Muscle layer of duodenum (tissue), 2 donors: ENCODE data around the gene ZDHHC11.

Experiments used
- H3K27ac ChIP-seq: one replicate; pipeline ENCODE4 v1.7.0; 2013; ENCODE audit warnings: mild to moderate bottlenecking, low read length
- H3K27me3 ChIP-seq: one replicate; pipeline ENCODE4 v1.7.0; 2013; ENCODE audit warnings: low read depth, mild to moderate bottlenecking, control low read depth, low read length
- H3K36me3 ChIP-seq, 2 donors: one replicate each; pipeline ENCODE4 v1.7.0; 2013; ENCODE audit warnings: low read length in 2 of 2, control low read depth in 1 of 2, mild to moderate bottlenecking in 1 of 2; ENCODE audit not compliant: insufficient read depth in 2 of 2, control insufficient read depth in 1 of 2
- H3K4me1 ChIP-seq, 2 donors: one replicate each; pipeline ENCODE4 v1.7.0; 2013; ENCODE audit warnings: low read length in 2 of 2, mild to moderate bottlenecking in 2 of 2, control low read depth in 1 of 2, moderate library complexity in 1 of 2; ENCODE audit not compliant: insufficient read depth in 2 of 2, control insufficient read depth in 1 of 2
- H3K4me3 ChIP-seq, 2 donors: one replicate each; pipeline ENCODE4 v1.7.0; 2013; ENCODE audit warnings: low read length in 2 of 2, low read depth in 1 of 2, mild to moderate bottlenecking in 1 of 2
- H3K9me3 ChIP-seq, 2 donors: one replicate each; pipeline ENCODE4 v1.7.0; 2013; ENCODE audit warnings: low read length in 2 of 2, control low read depth in 1 of 2, mild to moderate bottlenecking in 1 of 2; ENCODE audit not compliant: control insufficient read depth in 1 of 2
- donor health status: healthy.

ZDHHC11 gene

DNA sequence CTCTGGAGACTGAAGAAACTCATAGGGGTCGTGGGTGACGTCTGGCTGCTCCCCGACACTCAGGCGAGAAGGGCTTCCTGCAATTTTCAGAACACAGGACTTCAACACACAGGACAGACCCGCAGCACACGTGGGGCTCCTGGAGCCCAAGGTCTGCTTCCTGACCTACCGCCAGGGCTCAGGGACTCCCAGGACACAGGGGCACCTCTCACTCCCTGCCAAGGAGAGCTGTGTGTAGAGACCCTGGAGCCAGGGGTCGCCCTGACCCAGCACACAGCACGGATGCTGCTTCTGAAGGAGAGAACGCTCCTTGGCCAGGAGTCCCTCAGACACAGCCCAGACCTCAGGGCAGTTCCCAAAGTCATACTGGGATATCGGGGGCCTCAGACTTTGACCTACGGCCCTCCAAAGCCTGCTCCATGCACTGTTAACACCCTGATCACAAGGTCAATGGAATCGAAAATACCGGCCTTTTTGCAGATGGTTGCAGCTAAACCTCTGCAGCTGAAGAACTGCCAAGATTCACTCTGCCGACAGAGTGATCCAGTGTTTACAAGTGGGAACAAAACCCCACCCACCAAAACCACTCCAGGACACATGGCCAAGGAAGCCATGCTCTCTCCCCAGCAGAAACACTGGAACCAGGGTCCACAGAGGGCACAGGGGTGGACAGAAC, 13.8 kb upstream of the ZDHHC11 start:
- Histone ChIP-seq H3K36me3 (peaks cover 55 to 79% of the 10 kb centered on the region in 2 donors), H3K4me1 (peaks cover 0 to 6% of the 10 kb centered on the region in 2 donors), H3K4me3 (no peak overlapping the region), H3K27me3 (no peaks in the 10 kb centered on the region), H3K27ac (no peak overlapping the region), H3K9me3 (no peaks in the 10 kb centered on the region)

DNA sequence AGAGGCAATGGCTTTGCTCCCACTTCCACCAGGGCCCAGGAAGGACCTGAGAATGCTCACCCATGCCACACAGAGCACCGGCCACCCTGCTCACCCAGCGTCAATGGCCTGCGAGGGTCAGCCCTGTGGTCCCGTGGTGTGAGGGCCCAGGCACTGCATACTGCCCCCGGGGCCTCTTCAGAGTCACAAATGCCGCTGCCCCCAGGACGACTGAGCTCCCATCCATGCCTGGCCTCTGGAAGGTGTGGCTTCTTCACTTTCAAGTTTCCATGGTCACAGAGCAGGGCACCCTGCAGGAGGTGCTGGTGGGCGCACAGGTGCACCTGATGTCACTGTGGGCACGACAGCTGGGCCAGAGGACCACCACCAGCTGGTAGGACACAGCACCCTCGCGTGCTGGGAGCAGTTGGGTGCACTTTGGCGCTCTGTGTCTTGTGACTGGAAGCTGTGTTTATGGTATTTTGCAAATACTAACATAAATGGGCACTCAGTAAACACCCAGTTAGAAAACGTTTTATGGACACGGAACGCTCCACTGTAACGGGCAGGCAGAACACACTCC, 12.5 kb upstream of the ZDHHC11 start:
- no peak overlapping the region for H3K4me3 ChIP-seq
- no peaks in the 10 kb centered on the region for H3K27me3 ChIP-seq
- H3K9me3 ChIP-seq, result no peaks in the 10 kb centered on the region
- peaks cover 42 to 66% of the 10 kb centered on the region in 2 donors for H3K36me3 ChIP-seq
- H3K4me1 ChIP-seq, result peaks cover 0 to 6% of the 10 kb centered on the region in 2 donors
- H3K27ac ChIP-seq, result no peak overlapping the region

DNA sequence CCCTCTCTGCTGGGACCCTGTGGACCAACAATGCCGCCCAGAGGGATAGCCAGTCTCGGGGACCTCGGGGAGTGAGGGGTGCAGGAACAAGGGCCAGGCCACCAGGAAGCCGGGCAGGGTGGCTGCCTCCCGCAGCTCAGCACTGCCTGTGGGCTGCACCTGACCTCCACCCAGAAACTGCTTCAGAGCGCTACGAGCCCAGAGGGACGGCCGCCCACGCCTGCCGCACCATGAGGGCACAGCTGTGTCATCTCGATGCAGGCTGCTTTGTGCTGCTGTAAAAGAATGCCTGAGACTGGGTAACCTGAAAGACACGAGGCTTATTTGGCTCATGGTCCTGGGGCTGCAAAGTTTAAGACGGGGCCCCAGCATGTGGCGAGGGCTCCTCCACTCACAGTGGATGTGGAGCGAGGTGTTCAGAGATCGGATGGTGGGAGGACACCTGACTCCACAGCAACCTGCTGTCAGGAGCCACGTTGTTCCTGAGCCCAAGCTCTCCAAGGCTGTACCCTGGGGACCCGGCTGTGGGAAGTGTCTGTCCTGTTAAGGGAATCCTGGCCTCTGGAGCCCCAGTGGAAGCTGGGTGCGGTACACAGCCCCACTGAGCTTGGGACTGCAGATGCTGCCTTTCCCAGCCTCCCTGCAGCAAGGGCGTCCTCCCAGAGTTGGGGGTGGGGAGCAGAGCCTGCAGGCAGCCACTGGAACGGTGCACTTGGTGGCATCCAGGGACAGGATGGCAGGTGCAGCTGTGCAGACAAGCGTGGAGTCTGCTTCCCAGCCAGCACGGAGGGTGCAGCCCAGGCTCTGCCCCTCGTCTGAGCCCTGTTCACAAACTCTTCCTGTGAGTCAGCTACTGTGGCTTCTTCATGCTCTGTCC, 11.8 kb upstream of the ZDHHC11 start:
- H3K36me3 ChIP-seq, result peaks cover 34 to 59% of the 10 kb centered on the region in 2 donors

DNA sequence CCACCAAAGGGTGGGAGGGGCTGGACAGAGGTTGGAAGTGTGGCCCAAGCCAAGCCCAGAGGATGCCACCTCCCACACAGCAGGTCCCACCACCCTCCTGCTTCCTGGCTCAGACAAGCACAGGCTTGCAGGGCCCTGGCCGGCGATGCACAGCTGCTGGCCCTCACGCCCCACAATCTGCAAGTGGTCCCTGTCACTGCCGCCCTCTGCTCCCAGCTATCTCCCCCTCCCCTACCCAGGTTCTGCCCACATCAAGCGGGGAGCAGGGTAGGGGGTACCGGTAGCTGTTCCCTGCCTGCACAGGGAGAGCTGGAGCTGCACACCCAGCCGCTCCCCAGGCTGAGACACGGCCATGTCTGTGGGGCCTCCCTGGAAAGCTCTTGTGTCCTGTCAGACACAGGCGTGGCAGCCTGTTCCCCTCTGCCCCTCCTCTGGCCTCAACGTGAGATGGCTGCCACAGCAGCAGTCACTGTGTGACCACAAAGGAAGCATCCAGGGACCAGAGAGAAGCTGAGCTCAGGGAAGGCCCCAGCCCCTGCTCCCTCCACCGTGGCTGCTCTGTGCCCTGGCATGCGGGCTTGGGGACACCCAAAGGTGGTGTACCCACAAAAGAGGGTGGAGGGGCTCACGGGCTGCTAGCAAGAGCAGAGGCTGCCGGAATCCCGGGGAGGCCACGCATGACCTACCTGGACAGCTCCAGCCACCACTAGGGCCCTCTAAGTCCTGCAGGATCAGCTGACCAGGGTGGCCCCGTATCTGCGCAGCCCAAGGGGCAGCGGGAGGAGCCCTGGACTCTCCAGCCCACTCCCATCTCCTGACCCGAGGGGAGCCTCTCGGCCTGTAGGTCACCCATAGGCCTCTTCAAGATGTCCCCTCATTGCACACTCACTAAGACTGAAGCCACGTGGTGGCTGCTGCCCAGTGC, 10.9 kb upstream of the ZDHHC11 start:
- H3K4me1 ChIP-seq, result peaks cover 0 to 6% of the 10 kb centered on the region in 2 donors
- H3K9me3 ChIP-seq, result no peaks in the 10 kb centered on the region
- peaks cover 32 to 50% of the 10 kb centered on the region in 2 donors for H3K36me3 ChIP-seq
- H3K27ac ChIP-seq, result no peak overlapping the region
- H3K27me3 ChIP-seq, result no peaks in the 10 kb centered on the region
- H3K4me3 ChIP-seq, result no peak overlapping the region

More for the DNA sequence above, 11.8 kb upstream of the ZDHHC11 start:
- Histone ChIP-seq H3K4me1 (peaks cover 0 to 6% of the 10 kb centered on the region in 2 donors), H3K9me3 (no peaks in the 10 kb centered on the region), H3K4me3 (no peak overlapping the region), H3K27me3 (no peaks in the 10 kb centered on the region), H3K27ac (no peak overlapping the region)

DNA sequence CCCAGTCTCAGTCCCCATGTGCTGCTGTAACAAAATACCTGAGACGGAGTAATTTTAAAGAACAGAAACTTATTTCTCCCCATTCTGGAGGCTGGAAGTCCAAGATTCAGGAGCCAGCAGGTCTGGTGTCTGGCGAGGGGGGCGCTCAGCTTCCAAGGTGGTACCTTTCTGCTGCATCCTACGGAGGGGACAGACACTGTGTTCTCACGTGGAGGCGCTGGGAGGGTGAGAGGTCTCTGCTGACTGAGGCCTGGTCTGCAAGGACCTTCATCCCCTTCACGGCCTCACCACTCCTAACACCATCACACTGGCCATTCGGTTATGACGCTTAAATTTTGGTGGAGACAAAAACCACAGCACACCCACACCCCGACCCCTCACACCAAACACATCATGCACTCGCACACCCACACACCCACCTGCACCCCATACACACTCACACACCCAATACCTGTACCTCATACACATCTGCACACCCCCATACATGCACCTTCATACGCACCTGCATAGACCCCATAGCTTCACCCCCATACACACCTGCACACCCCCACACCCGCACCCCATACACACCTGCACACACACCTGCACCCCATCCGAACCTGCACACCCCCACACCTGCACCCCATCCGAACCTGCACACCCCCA, 9.8 kb upstream of the ZDHHC11 start:
- no peak overlapping the region for H3K27ac ChIP-seq
- H3K4me3 ChIP-seq, result no peak overlapping the region
- no peaks in the 10 kb centered on the region for H3K27me3 ChIP-seq
- H3K36me3 ChIP-seq, result peaks cover 25 to 42% of the 10 kb centered on the region in 2 donors
- H3K9me3 ChIP-seq, result no peaks in the 10 kb centered on the region
- peaks cover 0 to 6% of the 10 kb centered on the region in 2 donors for H3K4me1 ChIP-seq

DNA sequence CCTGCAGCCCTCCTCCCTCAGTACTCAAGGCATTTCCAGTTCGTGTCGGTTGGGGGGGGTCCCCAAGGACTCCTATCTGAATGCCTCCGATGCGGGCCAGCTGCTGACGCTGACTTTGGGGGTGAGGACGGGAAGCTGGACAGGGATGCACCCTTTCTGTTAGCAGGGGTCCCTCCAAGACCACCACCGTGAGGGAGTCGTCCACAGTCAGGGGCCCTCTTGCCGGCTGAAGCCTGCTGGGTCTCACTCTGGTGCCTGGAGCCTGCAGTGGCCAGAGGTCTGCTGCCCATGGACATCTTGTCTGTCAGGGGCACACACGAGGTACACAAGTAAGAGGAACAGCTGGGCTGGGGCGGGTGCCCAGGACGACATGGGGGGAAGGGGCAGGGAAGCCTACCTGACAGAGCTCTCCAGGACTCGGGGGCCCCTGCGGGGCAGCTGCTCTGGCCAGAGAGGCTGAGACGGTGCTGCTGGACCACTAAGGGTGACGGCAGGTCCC, 9.1 kb upstream of the ZDHHC11 start:
- H3K4me1 ChIP-seq, result peaks cover 0 to 2% of the 10 kb centered on the region in 2 donors
- H3K36me3 ChIP-seq, result peaks cover 17 to 39% of the 10 kb centered on the region in 2 donors
- H3K27me3 ChIP-seq, result no peaks in the 10 kb centered on the region
- H3K27ac ChIP-seq, result no peak overlapping the region
- no peak overlapping the region for H3K4me3 ChIP-seq
- H3K9me3 ChIP-seq, result no peaks in the 10 kb centered on the region

DNA sequence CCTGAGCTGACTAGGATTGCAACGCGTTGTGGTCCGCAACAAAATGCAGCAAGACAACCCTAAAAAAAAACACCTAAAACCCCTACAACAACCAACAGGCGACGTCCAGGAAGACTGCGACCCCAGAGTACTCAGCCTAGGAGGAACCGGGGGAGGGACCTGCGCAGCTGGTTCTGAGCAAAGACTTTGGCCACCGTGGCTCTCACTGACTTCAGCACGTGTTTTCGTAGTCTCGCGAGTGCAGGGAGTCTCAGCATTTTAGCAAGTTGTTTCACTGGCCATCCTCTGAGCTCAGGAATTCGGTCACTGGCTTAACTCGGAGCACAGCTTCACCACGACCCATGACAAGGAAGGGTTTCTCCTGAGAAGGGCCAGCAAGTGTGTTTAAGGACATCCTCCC, 8.6 kb upstream of the ZDHHC11 start:
- H3K4me1 ChIP-seq, result no peaks in the 10 kb centered on the region
- H3K27me3 ChIP-seq, result no peaks in the 10 kb centered on the region
- H3K9me3 ChIP-seq, result no peaks in the 10 kb centered on the region
- peaks cover 12 to 34% of the 10 kb centered on the region in 2 donors for H3K36me3 ChIP-seq
- H3K4me3 ChIP-seq, result no peak overlapping the region
- no peak overlapping the region for H3K27ac ChIP-seq

DNA sequence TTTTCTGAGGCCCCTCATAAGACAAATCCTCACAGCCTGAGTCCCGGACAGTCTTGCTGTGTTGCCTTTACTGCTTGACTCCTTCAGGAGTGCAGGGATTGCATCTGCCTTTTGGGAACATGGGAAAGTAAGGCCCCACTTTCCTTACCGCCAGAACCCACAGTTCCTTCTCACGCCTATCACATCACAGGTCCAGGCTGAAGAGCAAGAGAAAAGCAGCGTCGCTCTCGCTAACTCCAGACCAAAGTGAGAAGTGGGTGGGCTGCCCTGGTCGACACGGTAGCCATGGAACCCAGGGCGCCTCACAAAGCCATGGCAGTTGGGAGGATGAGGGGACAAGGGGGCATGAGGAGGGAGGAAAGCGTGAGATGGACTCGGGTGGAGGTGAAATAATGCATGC, 7.9 kb upstream of the ZDHHC11 start:
- Histone ChIP-seq H3K4me1 (no peaks in the 10 kb centered on the region), H3K9me3 (no peaks in the 10 kb centered on the region), H3K27ac (no peak overlapping the region), H3K4me3 (no peak overlapping the region), H3K27me3 (no peaks in the 10 kb centered on the region), H3K36me3 (peaks cover 6 to 27% of the 10 kb centered on the region in 2 donors)

DNA sequence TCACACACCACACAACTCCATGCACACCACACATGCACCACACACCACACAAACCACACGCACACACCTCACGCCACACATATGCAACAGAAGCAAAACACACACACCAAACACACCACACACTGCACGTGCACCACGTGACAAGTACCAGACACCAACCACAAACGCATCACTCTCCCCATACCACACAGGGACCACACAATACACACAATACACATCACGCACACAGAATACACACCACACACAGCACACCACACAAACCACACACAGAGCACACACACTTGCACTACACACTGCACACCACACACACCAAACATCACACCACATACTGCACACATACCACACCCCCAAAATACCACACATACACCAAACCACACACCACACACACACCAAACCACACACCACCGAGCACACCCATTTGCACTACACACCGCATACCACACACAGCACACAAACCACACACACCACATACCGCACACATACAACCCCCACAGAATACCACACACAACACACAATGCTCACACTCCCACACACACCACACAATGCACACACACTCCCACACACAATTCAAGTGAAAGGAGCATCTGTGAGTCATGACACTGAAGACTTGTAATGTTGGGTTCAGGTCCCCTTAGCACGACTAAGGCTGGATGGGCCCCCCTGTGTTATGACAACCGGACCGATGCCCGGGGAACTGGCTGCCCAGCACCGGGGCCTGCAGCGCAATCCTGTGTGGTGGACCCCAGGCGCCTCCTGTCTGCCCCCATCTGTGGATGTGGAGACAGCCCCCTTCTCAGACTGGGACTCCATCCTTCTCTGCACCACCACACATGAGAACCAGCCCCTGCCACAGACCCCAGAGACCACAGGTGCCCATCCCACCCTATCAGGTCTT, 6.0 kb upstream of the ZDHHC11 start:
- H3K4me1 ChIP-seq, result no peaks in the 10 kb centered on the region
- no peak overlapping the region for H3K27ac ChIP-seq
- H3K9me3 ChIP-seq, result no peaks in the 10 kb centered on the region
- no peaks in the 10 kb centered on the region for H3K27me3 ChIP-seq
- peaks cover 0 to 12% of the 10 kb centered on the region in 2 donors for H3K36me3 ChIP-seq
- H3K4me3 ChIP-seq, result no peak overlapping the region
